K562 (cell line): ENCODE results near the gene CSKMT. TPM values are rescaled to one million over a fixed set of nuclear protein-coding genes. Genes with fewer than 3 reads are reported as not detected.

Source experiments
- ATAC-seq: fragments of 200-7000 bp; cut with Tn5 transposase; 3 replicates; pipeline ENCODE4 v1.9.1; 2020; ENCODE audit warnings: moderate library complexity
- BruUV-seq: library from RNA; stranded (reverse); fragments of 400-500 nt; replicated peaks from 2 replicates; lab custom pipeline; 2021; lab: Mats Ljungman, UMichigan
- CTCF ChIA-PET: fragments of 300-600 bp; formaldehyde crosslinking; extraction: SDS; loops from one replicate; lab custom pipeline; 2021; ENCODE audit warnings: low intra/inter-chr PET ratio; lab: Yijun Ruan, JAX
- POLR2A ChIA-PET: fragments of 300-600, 350-650 bp; sonication (Branson Sonifier 250); formaldehyde crosslinking; extraction: SDS; loops from one replicate; lab custom pipeline; 2021; ENCODE audit warnings: antibody characterized with exemption, inconsistent platforms; lab: Yijun Ruan, JAX
- DNase-seq, 4 experiments: peaks; one replicate each; pipeline versions ENCODE4 v3.0.0 to v3.0.0-alpha.2; 2011 to 2018; ENCODE audit warnings: low spot score in 3 of 4, mixed read lengths in 3 of 4; ENCODE audit errors: extremely low read depth in 1 of 4
- FAIRE-seq: peaks from 2 replicates; lab custom pipeline; 2011; peaks lifted over from hg19 to GRCh38; lab: Jason Lieb, UNC
- H2AFZ ChIP-seq: 2 replicates; pipeline ENCODE4 v1.6.0; 2011; ENCODE audit warnings: low read depth, low read length, control low read depth, inconsistent platforms
- H3K27ac ChIP-seq: fragments of 200-600 bp; 3 replicates; pipeline ENCODE4 v1.8.0; 2011; ENCODE audit warnings: low read depth, mild to moderate bottlenecking, control low read depth, inconsistent platforms, low read length, moderate library complexity, mixed read lengths; ENCODE audit errors: extremely low read depth
- H3K27me3 ChIP-seq, 2 experiments: fragments of 300-600 bp in 1 of 2; 2 replicates in 1 of 2; 3 replicates in 1 of 2; pipeline versions ENCODE4 v1.6.0 to v1.8.0; 2011; ENCODE audit warnings: inconsistent platforms in 2 of 2, low read length in 2 of 2, mild to moderate bottlenecking in 1 of 2, mixed read lengths in 1 of 2, moderate library complexity in 1 of 2; ENCODE audit not compliant: control insufficient read depth in 2 of 2, insufficient read depth in 2 of 2
- H3K36me3 ChIP-seq: fragments of 300-600 bp; 3 replicates; pipeline ENCODE4 v1.8.0; 2011; ENCODE audit warnings: mild to moderate bottlenecking, low read length, inconsistent platforms; ENCODE audit not compliant: control insufficient read depth, insufficient read depth
- H3K4me1 ChIP-seq, 2 experiments: fragments of 200-600 bp in 1 of 2; replicated peaks in 1 of 2; 2 replicates in 1 of 2; 3 replicates in 1 of 2; pipeline versions ENCODE4 v1.5.1 to v1.8.0; 2011; ENCODE audit warnings: inconsistent platforms in 2 of 2, low read length in 2 of 2, mild to moderate bottlenecking in 1 of 2, mixed read lengths in 1 of 2, moderate library complexity in 1 of 2; ENCODE audit not compliant: control insufficient read depth in 2 of 2, insufficient read depth in 2 of 2
- H3K4me2 ChIP-seq: 2 replicates; pipeline ENCODE4 v1.6.1; 2011; ENCODE audit warnings: low read length, control low read depth, inconsistent platforms, mixed read lengths; ENCODE audit not compliant: insufficient read depth
- H3K4me3 ChIP-seq: fragments of 200-600 bp; sonication (generic), shearing (Covaris generic); 2 replicates; pipeline ENCODE4 v1.5.1; 2016; ENCODE audit warnings: control low read depth, inconsistent platforms
- H3K79me2 ChIP-seq: fragments of 200-600 bp; 3 replicates; pipeline ENCODE4 v1.8.0; 2011; ENCODE audit warnings: low read length, inconsistent platforms; ENCODE audit not compliant: control insufficient read depth, insufficient read depth
- H3K9ac ChIP-seq, 2 experiments: 2 replicates each; pipeline versions ENCODE4 v1.6.0 to v1.6.1; 2011; ENCODE audit warnings: low read depth in 2 of 2, low read length in 2 of 2, control low read depth in 1 of 2, inconsistent platforms in 1 of 2, mild to moderate bottlenecking in 1 of 2, mixed read lengths in 1 of 2; ENCODE audit not compliant: insufficient read depth in 1 of 2
- H3K9me1 ChIP-seq: one replicate; pipeline ENCODE4 v1.6.0; 2011; ENCODE audit warnings: inconsistent platforms, mild to moderate bottlenecking, low read length, moderate library complexity; ENCODE audit not compliant: control insufficient read depth, insufficient read depth
- H3K9me3 ChIP-seq: replicated peaks from 2 replicates; pipeline ENCODE4 v1.5.1; 2011; ENCODE audit warnings: low read depth, low read length, inconsistent platforms; ENCODE audit not compliant: control insufficient read depth, insufficient read depth
- H4K20me1 ChIP-seq: replicated peaks from 2 replicates; pipeline ENCODE4 v1.6.1; 2011; ENCODE audit warnings: low read length, inconsistent platforms, mixed read lengths; ENCODE audit not compliant: control insufficient read depth, insufficient read depth
- ZNF766 ChIP-seq: fragments of 200-800 bp; sonication (Bioruptor generic); conservative IDR thresholded peaks from 2 replicates; pipeline ENCODE4 v1.6.1; 2016; ENCODE audit warnings: missing genetic modification characterization, missing compliant biosample characterization
- WGBS: fragments of 100-300 bp; shearing (Covaris generic); methylation state at CpG from one replicate; pipeline ENCODE4 v1.1.6; 2016; ENCODE audit warnings: low coverage, mixed read lengths; ENCODE audit not compliant: insufficient coverage; ENCODE audit errors: missing lambda C conversion rate; 5-methylcytosine and 5-hydroxymethylcytosine counted together
- in situ Hi-C: fragments of 300-500 bp; cut with MboI; formaldehyde crosslinking; loops from 4 replicates; pipeline ENCODE4 v1.15.0; 2018; ENCODE audit warnings: inconsistent platforms, mixed read lengths
- intact Hi-C: fragments of 100-400 bp; cut with micrococcal nuclease; formaldehyde crosslinking; loops from 2 replicates; pipeline ENCODE4 v1.14.2; 2022
- polyA plus RNA-seq, 8 experiments: library from polyadenylated mRNA; depleted of rRNA in 4 of 8; stranded (reverse) in 5 of 8; unstranded in 3 of 8; fragments of >200 nt; fragmentation: Nextera tagmentation in 2 of 8; fragmentation: Illumina TruSeq in 1 of 8; extraction: Ambion mirVana in 2 of 8; extraction: Trizol in 1 of 8; gene quantifications; 2 replicates each; pipeline versions ENCODE4 v1.2.1 to v1.2.3, GENCODE V29; 2011 to 2014; ENCODE audit warnings: inconsistent platforms in 1 of 8, missing spikeins in 1 of 8
- total RNA-seq, 7 experiments: library from RNA; depleted of rRNA in 6 of 7; stranded (reverse); fragments of >200 nt in 6 of 7; fragmentation: Illumina TruSeq in 2 of 7; extraction: Trizol in 2 of 7; gene quantifications; 2 replicates each; pipeline versions ENCODE4 v1.2.1 to v1.2.3, GENCODE V29; 2011 to 2021; ENCODE audit warnings: low replicate concordance in 1 of 7
- TF ChIP-seq, protein P1 (sequence below): sonication (generic); formaldehyde crosslinking; IDR thresholded peaks from 2 replicates; pipeline ENCODE4 v1.8.0; 2022; ENCODE audit warnings: missing genetic modification reagents, mild to moderate bottlenecking, moderate library complexity, borderline replicate concordance

CSKMT gene
- total and polyA plus RNA-seq, 9 of the 15 experiments (the other 6 are each of a cell fraction or from before 2014, with no cell fraction given) = 10.3 to 108 (median 27.2) TPM

DNA sequence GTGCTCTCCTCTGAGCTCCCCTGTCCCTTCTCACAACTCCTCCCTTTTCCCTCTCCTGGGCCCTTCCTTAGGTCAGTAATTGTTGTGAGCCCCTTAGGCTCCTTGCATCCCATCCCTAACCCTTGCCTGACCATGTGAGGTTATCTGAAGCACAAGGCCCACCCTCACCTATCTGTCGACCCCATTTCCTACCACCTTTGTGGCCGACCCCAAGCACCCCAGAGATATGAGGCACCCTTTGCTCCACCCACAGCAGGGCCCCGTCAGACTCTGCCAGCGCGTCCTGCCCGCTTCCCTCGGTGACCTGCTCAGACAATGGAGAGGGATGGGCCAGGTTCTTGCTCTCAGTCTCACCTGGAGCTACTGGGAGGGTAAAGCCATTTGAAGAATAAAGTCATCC lies 43.7 kb downstream of the CSKMT start:
- Histone ChIP-seq H3K9me3 (no peaks in the 10 kb centered on the region), H3K4me3 (no peak overlapping the region)
- CTCF ChIA-PET = no interaction called here
- TF ChIP-seq ZNF766 (CRISPR knock-in tag) = 0 out of 2 replicates have a peak, but pooled peaks have one; percentile 7
- TF ChIP-seq, protein P1, sequence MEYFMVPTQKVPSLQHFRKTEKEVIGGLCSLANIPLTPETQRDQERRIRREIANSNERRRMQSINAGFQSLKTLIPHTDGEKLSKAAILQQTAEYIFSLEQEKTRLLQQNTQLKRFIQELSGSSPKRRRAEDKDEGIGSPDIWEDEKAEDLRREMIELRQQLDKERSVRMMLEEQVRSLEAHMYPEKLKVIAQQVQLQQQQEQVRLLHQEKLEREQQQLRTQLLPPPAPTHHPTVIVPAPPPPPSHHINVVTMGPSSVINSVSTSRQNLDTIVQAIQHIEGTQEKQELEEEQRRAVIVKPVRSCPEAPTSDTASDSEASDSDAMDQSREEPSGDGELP (CRISPR knock-in tag) = no peak
- TF ChIP-seq, all 486 proteins: peak for 1
- no peak overlapping the region for H3K4me2 ChIP-seq
- no peaks in the 10 kb centered on the region for H3K27me3 ChIP-seq
- no peak for ATAC-seq
- H3K9me1 ChIP-seq = peaks cover 2% of the 10 kb centered on the region
- H3K9ac ChIP-seq = peak overlapping the region in 1 of 2 experiments; percentile 66; a peak in 1 of 4 replicates
- no peak for FAIRE-seq
- BruUV-seq = no TSS peak
- intact Hi-C loops = loop anchor here (5.0 kb wide), 1 partner anchor 311 kb away; no protein-coding TSS in a partner anchor
- H3K4me1 ChIP-seq = peaks cover 35 to 46% of the 10 kb centered on the region in 2 experiments
- H2AFZ ChIP-seq = no peak overlapping the region
- H4K20me1 ChIP-seq = peaks cover 7% of the 10 kb centered on the region
- peaks cover 25% of the 10 kb centered on the region for H3K79me2 ChIP-seq
- POLR2A ChIA-PET = interaction anchor here (0.6 to 4.1 kb wide), 8 partner anchors 9 to 132 kb away, joined by 3 to 31 read pairs (median 6); partner anchors contain the start of genes C11orf98, CSKMT, HNRNPUL2 and TTC9C
- H3K27ac ChIP-seq = peak overlapping the region; percentile 19; the same call in 1 of the 3 replicates
- in situ Hi-C loops = no loop called here
- peaks cover 76% of the 10 kb centered on the region for H3K36me3 ChIP-seq
- no peak for DNase-seq
- WGBS = 73% methylated on average over 7 of the region's 7 CpGs
